ENCODE data around the gene EYA2.
"Not testable (repeated sequence)": the region's sequence is repeated elsewhere in the genome, so short reads cannot be mapped to it uniquely, and the experiment has no call there.

EYA2 gene

GRCh38 chr20:47175493-47175892 lies 280.9 kb downstream of the EYA2 start:
- no peak for DNase-seq (ENCODE audit: low spot score)

GRCh38 chr20:47176217-47176616 lies 281.6 kb downstream of the EYA2 start:
- DNase-seq (ENCODE audit: low spot score), result not testable (repeated sequence)

GRCh38 chr20:47178277-47178676 lies 283.6 kb downstream of the EYA2 start:
- DNase-seq (ENCODE audit: low spot score), result no peak

GRCh38 chr20:47178851-47179250 lies 284.2 kb downstream of the EYA2 start:
- DNase-seq (ENCODE audit: low spot score), result no peak

- no peak for DNase-seq (ENCODE audit: low spot score)
These were observed 284.6 kb downstream of the EYA2 start for GRCh38 chr20:47179267-47179666.

GRCh38 chr20:47181056-47181862 lies 286.6 kb downstream of the EYA2 start:
- DNase-seq (ENCODE audit: low spot score), result peak; percentile 81

- DNase-seq (ENCODE audit: low spot score), result no peak
These were observed 288.7 kb downstream of the EYA2 start for GRCh38 chr20:47183367-47183766.

GRCh38 chr20:47187450-47188195 lies 293.0 kb downstream of the EYA2 start:
- DNase-seq (ENCODE audit: low spot score), result no peak

- DNase-seq (ENCODE audit: low spot score), result no peak
These were observed 293.9 kb downstream of the EYA2 start for GRCh38 chr20:47188540-47188939.

GRCh38 chr20:47189060-47189459 lies 294.4 kb downstream of the EYA2 start:
- DNase-seq (ENCODE audit: low spot score), result peak; percentile 54

- no peak for DNase-seq (ENCODE audit: low spot score)
These were observed 296.5 kb downstream of the EYA2 start for GRCh38 chr20:47191074-47191673.

- DNase-seq (ENCODE audit: low spot score), result no peak
These were observed 297.3 kb downstream of the EYA2 start for GRCh38 chr20:47191956-47192355.

GRCh38 chr20:47195573-47195972 lies 300.9 kb downstream of the EYA2 start:
- no peak for DNase-seq (ENCODE audit: low spot score)

- peak; percentile 75 for DNase-seq (ENCODE audit: low spot score)
These were observed 301.7 kb downstream of the EYA2 start for GRCh38 chr20:47196091-47197081.

- DNase-seq (ENCODE audit: low spot score), result no peak
These were observed 303.6 kb downstream of the EYA2 start for GRCh38 chr20:47198254-47198671.

- no peak for DNase-seq (ENCODE audit: low spot score)
These were observed 304.4 kb downstream of the EYA2 start for GRCh38 chr20:47198996-47199552.

GRCh38 chr20:47201074-47201730 lies 306.6 kb downstream of the EYA2 start:
- no peak for DNase-seq (ENCODE audit: low spot score)

GRCh38 chr20:47202733-47203667 lies 308.4 kb downstream of the EYA2 start:
- no peak for DNase-seq (ENCODE audit: low spot score)

- peak; percentile 45 for DNase-seq (ENCODE audit: low spot score)
These were observed 309.6 kb downstream of the EYA2 start for GRCh38 chr20:47204008-47204849.

All from AG08395 (cell line).